ENCODE data around the gene YIPF2.
A peak's percentile ranks its signal among the peaks of the same experiment; 100 is the strongest.

YIPF2 gene

GRCh38 chr19:10915130-10916091 is 13.0 kb downstream of the YIPF2 start:
- no peak overlapping the region for H3K4me3 ChIP-seq (ENCODE audit: low read depth, low read length)
- peak; percentile 67 for DNase-seq (ENCODE audit: low read depth)

- no peak overlapping the region for H3K4me3 ChIP-seq (ENCODE audit: low read depth, low read length)
- no peak for DNase-seq (ENCODE audit: low read depth)
Observed at GRCh38 chr19:10913716-10914340, 14.6 kb downstream of the YIPF2 start.

DNA sequence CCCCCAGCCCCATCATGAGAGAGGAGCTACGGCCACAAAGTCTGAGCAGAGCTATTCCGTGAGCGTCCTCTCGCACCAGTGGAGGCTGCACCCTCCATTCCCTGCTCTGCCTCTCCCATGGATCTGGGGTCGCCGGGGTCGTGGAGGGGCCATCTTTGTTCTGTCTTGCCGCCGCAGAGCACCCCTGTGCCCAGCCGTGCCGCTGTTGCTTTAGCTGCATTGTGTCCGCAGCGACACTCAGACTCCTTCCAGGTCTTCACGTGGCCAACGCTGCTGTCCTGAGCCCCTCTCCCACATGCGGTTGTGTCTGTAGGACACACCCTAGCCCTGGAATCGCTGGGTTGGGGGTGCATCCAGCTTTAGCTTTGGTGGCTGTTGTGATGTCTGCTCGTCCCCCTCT is 15.8 kb downstream of the YIPF2 start:
- no peak for DNase-seq (ENCODE audit: low read depth)
- H3K4me3 ChIP-seq (ENCODE audit: low read depth, low read length) = no peak overlapping the region

DNA sequence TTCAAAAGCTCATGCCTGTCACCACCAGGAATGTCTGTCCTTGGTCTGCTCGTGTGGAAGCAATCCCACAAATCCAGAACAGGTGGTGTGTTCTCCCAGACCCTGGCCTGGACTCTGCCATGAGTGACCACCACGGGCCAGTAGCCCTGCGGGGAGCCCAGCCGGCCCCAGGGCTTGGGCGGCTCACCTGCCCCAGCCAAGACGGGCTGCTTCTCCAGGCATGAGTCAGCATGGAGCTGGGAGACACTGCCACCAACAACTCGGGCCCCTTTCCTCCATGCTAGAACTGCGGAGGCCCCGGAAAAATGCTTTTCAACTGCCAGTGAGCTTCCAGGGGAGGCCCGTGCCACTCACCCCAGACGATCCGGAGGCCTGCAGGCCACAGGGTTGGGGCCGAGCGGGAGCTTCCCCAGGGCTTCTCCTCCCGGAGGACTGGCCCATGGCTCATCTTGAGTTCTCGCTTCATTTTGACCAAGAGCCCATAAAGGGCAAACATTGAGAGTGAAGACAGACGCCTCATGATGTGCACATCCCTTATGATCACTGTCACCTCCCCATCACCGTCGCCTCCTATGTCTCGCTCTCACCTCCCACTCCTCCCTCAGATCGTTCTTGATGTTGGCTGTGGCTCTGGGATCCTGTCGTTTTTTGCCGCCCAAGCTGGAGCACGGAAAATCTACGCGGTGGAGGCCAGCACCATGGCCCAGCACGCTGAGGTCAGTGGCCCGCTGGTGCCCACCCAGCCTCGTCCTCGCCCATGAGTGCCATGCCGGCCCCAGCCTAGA is 16.7 kb downstream of the YIPF2 start:
- DNase-seq (ENCODE audit: low read depth) = no peak
- no peak overlapping the region for H3K4me3 ChIP-seq (ENCODE audit: low read depth, low read length)

- no peak overlapping the region for H3K4me3 ChIP-seq (ENCODE audit: low read depth, low read length)
Observed at GRCh38 chr19:10908380-10908960, 20.0 kb downstream of the YIPF2 start.

GRCh38 chr19:10907925-10908324 is 20.5 kb downstream of the YIPF2 start:
- no peak overlapping the region for H3K4me3 ChIP-seq (ENCODE audit: low read depth, low read length)
- no peak for DNase-seq (ENCODE audit: low read depth)

More at GRCh38 chr19:10908380-10908960, 20.0 kb downstream of the YIPF2 start:
- DNase-seq (ENCODE audit: low read depth) = no peak

- no peak overlapping the region for H3K4me3 ChIP-seq (ENCODE audit: low read depth, low read length)
- DNase-seq (ENCODE audit: low read depth) = no peak
Observed at GRCh38 chr19:10899151-10899653, 29.2 kb downstream of the YIPF2 start.

- no peak overlapping the region for H3K4me3 ChIP-seq (ENCODE audit: low read depth, low read length)
- no peak for DNase-seq (ENCODE audit: low read depth)
Observed at GRCh38 chr19:10898633-10899032, 29.8 kb downstream of the YIPF2 start.

GRCh38 chr19:10896851-10897526 is 31.4 kb downstream of the YIPF2 start:
- no peak for DNase-seq (ENCODE audit: low read depth)
- H3K4me3 ChIP-seq (ENCODE audit: low read depth, low read length) = no peak overlapping the region

- H3K4me3 ChIP-seq (ENCODE audit: low read depth, low read length) = no peak overlapping the region
- DNase-seq (ENCODE audit: low read depth) = no peak
Observed at GRCh38 chr19:10895920-10896319, 32.5 kb downstream of the YIPF2 start.

- H3K4me3 ChIP-seq (ENCODE audit: low read depth, low read length) = no peak overlapping the region
Observed at GRCh38 chr19:10895363-10895762, 33.1 kb downstream of the YIPF2 start.

GRCh38 chr19:10894911-10895213 is 33.6 kb downstream of the YIPF2 start:
- DNase-seq (ENCODE audit: low read depth) = no peak
- no peak overlapping the region for H3K4me3 ChIP-seq (ENCODE audit: low read depth, low read length)

More at GRCh38 chr19:10895363-10895762, 33.1 kb downstream of the YIPF2 start:
- DNase-seq (ENCODE audit: low read depth) = no peak

GRCh38 chr19:10892256-10892655 is 36.2 kb downstream of the YIPF2 start:
- DNase-seq (ENCODE audit: low read depth) = no peak
- H3K4me3 ChIP-seq (ENCODE audit: low read depth, low read length) = no peak overlapping the region

DNA sequence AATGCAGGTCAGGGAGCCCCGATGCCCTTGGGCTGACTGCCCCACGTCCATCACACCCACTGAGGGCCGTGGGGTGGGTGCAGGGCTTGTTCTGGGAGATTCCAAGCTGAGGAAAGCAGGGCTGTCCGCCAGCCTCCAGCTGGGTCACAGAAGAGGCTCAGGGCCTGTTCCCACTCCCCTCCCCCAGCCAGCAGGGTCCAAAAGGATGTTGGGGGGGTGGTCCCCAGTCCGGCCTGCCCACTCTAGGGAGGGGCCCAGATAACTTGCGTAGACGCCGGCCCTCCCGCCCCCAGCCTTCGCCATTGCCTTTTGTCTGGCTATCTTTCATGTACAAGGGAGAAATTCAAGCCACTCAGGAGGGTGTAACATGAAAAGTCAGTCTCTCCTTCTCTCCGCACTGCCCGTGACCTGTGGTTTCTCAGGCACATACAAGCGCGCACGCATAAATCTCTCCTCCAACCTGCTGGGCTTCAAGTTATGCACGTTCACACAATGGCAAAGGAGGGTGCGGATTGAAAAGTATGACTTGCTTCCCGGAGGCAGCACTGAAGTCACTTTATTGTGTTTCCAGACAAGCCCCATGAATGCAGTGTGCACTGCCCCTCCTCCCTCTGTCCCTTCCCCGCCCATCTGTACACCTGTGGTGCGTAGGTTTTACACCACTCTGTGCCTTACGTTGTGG is 36.9 kb downstream of the YIPF2 start:
- no peak overlapping the region for H3K4me3 ChIP-seq (ENCODE audit: low read depth, low read length)
- no peak for DNase-seq (ENCODE audit: low read depth)

DNA sequence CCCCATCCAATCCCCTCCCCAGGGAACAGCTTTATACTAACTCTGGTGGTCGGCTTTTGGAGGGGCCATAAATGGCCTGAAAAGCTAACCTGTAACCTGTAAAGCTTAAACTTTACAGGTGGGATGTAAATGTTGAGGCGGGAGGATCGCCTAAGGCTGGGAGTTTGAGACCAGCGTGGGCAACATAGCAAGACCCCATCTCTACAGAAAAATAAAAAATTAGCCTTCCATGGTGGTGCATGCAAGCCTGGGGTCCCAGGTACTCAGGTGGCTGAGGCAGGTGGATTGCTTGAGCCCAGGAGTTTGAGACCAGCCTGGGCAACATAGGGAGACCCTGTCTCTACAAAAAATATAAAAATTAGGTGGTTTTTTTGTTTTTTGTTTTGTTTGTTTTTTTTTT is 38.6 kb downstream of the YIPF2 start:
- no peak for DNase-seq (ENCODE audit: low read depth)
- H3K4me3 ChIP-seq (ENCODE audit: low read depth, low read length) = no peak overlapping the region

DNA sequence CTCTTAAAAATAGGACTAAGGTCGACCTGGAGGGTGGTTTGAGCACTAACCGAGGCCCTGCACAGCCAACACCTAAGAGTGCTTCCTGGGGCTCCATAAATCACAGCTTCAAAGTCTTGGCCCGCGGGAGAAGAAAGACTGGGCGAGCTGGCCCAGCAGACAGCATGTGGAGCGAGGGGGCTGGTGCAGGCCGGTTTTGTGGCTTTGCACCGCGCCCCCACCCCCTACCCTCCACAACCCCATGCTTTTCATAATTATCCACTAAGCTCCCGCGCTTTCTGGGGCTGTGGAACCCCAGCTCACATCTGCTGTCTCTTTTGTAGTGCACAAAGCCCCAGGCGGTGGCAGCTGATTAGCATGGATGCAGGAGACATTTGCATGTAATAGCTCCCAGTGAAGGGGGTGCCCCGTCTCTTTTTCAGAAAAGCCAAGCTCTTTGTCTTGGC is 40.0 kb downstream of the YIPF2 start:
- no peak for DNase-seq (ENCODE audit: low read depth)
- no peak overlapping the region for H3K4me3 ChIP-seq (ENCODE audit: low read depth, low read length)

GRCh38 chr19:10887616-10888367 is 40.6 kb downstream of the YIPF2 start:
- DNase-seq (ENCODE audit: low read depth) = no peak
- H3K4me3 ChIP-seq (ENCODE audit: low read depth, low read length) = no peak overlapping the region

All from skeletal muscle cell (primary cell).